Measurements from ENCODE around the gene MEX3D.

The MEX3D gene

GRCh38 chr19:1510807-1511206 lies 57.3 kb downstream of the MEX3D start:
- TF ChIP-seq, protein P1, sequence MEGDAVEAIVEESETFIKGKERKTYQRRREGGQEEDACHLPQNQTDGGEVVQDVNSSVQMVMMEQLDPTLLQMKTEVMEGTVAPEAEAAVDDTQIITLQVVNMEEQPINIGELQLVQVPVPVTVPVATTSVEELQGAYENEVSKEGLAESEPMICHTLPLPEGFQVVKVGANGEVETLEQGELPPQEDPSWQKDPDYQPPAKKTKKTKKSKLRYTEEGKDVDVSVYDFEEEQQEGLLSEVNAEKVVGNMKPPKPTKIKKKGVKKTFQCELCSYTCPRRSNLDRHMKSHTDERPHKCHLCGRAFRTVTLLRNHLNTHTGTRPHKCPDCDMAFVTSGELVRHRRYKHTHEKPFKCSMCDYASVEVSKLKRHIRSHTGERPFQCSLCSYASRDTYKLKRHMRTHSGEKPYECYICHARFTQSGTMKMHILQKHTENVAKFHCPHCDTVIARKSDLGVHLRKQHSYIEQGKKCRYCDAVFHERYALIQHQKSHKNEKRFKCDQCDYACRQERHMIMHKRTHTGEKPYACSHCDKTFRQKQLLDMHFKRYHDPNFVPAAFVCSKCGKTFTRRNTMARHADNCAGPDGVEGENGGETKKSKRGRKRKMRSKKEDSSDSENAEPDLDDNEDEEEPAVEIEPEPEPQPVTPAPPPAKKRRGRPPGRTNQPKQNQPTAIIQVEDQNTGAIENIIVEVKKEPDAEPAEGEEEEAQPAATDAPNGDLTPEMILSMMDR (IDR thresholded peaks at IDR 0.05; ENCODE audit: insufficient read depth, low read length, missing control alignments): no peak
- ChIA-PET CTCF (no interaction called here), POLR2A (no interaction called here)
- no peak overlapping the region for H3K4me3 ChIP-seq (ENCODE audit: low read depth, low read length)
- no peak for DNase-seq (ENCODE audit: low read depth, low spot score)

GRCh38 chr19:1510442-1510806 lies 57.7 kb downstream of the MEX3D start:
- POLR2A ChIA-PET: no interaction called here
- no peak overlapping the region for H3K4me3 ChIP-seq (ENCODE audit: low read depth, low read length)
- TF ChIP-seq, protein P1 (IDR thresholded peaks at IDR 0.05; ENCODE audit: insufficient read depth, low read length, missing control alignments): no peak
- no peak for DNase-seq (ENCODE audit: low read depth, low spot score)
- CTCF ChIA-PET: no interaction called here

DNA sequence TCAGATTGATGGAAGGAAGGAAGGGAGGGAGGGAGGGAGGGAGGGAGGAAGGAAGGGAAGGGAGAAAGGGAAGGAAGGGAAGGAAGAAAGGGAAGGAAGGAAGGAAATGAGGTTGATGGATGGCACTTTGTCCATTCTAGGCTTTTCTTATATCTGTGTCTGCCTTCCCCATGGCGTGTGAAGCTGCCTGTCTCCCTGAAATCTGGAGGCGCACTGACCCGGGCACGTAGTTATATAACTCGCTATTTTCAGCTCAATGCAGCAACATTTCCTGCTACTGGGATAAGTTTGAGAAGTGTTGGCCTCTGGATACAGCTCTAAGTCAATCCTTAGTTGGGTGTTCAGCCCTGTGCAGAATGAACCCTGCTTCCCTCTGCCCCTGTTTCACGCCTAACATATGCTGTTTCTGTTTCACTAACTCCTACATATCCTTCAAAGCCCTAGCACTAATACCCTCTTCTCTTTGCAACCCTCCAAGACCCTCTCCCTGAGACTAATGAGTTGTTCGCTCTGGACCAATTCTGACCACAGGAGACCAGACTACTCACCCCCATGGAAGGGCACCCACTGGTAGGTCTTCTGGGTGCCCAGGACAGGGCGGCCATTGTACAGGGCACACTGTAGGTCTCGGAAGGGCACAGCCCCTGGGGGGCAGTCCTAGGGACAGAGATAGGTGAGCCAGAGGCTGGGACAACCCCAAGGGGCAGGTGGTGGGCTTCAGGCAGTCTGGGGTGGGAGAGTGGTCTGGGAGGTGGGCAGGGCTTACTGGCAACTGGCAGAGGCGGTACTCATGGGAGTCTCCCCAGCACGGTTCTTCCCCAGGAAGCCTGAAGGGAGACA lies 58.3 kb downstream of the MEX3D start:
- no peak for DNase-seq (ENCODE audit: low read depth, low spot score)
- CTCF ChIA-PET: interaction anchor here (0.9 to 1.1 kb wide), 3 partner anchors 9 to 81 kb away, joined by 3 read pairs; no protein-coding TSS in a partner anchor
- TF ChIP-seq, protein P1 (IDR thresholded peaks at IDR 0.05; ENCODE audit: insufficient read depth, low read length, missing control alignments): no peak
- POLR2A ChIA-PET: no interaction called here
- no peak overlapping the region for H3K4me3 ChIP-seq (ENCODE audit: low read depth, low read length)

DNA sequence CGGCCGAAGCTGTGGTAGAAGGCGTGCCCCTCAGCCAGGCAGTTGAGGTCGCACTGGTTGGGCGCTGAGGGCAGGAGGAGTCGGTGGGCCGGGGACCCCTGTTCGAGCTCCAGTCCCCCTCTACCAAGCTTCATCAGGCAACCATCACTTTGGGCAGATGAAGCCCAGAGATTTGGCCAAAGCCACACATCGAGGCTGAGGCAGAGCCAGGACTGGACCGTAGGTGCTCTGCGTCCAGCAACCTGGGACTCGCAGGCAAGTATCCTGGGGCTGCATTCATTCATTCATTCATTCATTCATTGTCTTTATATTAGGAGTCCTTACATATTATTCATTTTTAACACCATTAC lies 59.6 kb downstream of the MEX3D start:
- TF ChIP-seq, protein P1 (IDR thresholded peaks at IDR 0.05; ENCODE audit: insufficient read depth, low read length, missing control alignments): no peak
- CTCF ChIA-PET: interaction anchor here (1.1 kb wide), 2 partner anchors 10 to 38 kb away, joined by 3 read pairs; no protein-coding TSS in a partner anchor
- no peak for DNase-seq (ENCODE audit: low read depth, low spot score)
- peak overlapping the region; percentile 48 for H3K4me3 ChIP-seq (ENCODE audit: low read depth, low read length)
- POLR2A ChIA-PET: interaction anchor here (0.6 to 1.0 kb wide), 2 partner anchors 9 to 1440 kb away, joined by 3 to 5 read pairs; no protein-coding TSS in a partner anchor

GRCh38 chr19:1507763-1508506 lies 60.2 kb downstream of the MEX3D start:
- ChIA-PET CTCF (interaction anchor here (1.1 kb wide), 1 partner anchor 38 kb away, joined by 3 read pairs; no protein-coding TSS in a partner anchor), POLR2A (interaction anchor here (0.6 to 1.0 kb wide), 2 partner anchors 9 to 1441 kb away, joined by 3 to 5 read pairs; no protein-coding TSS in a partner anchor)
- peak; percentile 77 for DNase-seq (ENCODE audit: low read depth, low spot score)
- H3K4me3 ChIP-seq (ENCODE audit: low read depth, low read length): peak overlapping the region; percentile 70
- TF ChIP-seq, protein P1 (IDR thresholded peaks at IDR 0.05; ENCODE audit: insufficient read depth, low read length, missing control alignments): no peak

DNA sequence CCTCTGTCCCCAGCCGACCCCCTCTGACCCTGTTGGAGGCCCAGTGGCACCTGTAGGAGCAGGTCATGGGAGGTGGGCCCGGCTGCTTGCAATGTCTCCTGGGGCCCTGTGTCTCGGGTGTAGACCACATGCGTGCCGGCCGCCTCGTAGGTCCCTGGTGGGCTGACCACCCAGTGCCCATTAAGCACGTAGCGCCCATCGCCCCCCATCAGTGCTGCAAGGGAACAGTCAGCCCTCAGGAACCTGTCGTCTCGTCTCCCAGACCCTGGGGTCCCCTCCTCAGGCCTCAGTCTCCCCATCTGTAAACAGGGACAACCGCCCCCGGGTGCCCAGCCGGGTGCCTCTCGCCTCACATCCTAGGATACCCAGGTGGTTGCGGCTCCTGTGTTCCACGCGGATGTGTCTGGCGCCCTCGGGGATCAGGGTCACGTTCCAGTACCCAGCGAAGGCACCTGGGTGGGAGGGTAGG lies 60.9 kb downstream of the MEX3D start:
- no peak for DNase-seq (ENCODE audit: low read depth, low spot score)
- TF ChIP-seq, protein P1 (IDR thresholded peaks at IDR 0.05; ENCODE audit: insufficient read depth, low read length, missing control alignments): no peak
- H3K4me3 ChIP-seq (ENCODE audit: low read depth, low read length): peak overlapping the region; percentile 29
- POLR2A ChIA-PET: no interaction called here
- CTCF ChIA-PET: no interaction called here

Measured in AG04449 (cell line).